Measurements from ENCODE around the gene SMG9. TPM values are rescaled to one million over a fixed set of nuclear protein-coding genes. Genes with fewer than 3 reads are reported as not detected.

The SMG9 gene
- total and polyA plus RNA-seq, 12 donors, result 10.0 to 30.4 (median 13.4) TPM

- Histone ChIP-seq H3K27ac (no peak overlapping the region), H3K9me3 (no peaks in the 10 kb centered on the region), H3K36me3 (no peaks in the 10 kb centered on the region), H3K27me3 (peaks cover 0 to 61% (median 45%) of the 10 kb centered on the region in 7 donors), H3K4me3 (no peak overlapping the region), H3K4me1 (peaks cover 0 to 18% (median 7%) of the 10 kb centered on the region in 9 donors)
- 39 to 49% methylated on average over 6 of the region's 6 CpGs for WGBS, 2 donors
- intact Hi-C loops (cut with DNase I), result no loop called here
- DNase-seq (no peak), ATAC-seq (no peak)
- TF ChIP-seq CTCF (IDR thresholded peaks at IDR 0.05), result no peak
These were observed 42.4 kb upstream of the SMG9 start for GRCh38 chr19:43797118-43797517.

DNA sequence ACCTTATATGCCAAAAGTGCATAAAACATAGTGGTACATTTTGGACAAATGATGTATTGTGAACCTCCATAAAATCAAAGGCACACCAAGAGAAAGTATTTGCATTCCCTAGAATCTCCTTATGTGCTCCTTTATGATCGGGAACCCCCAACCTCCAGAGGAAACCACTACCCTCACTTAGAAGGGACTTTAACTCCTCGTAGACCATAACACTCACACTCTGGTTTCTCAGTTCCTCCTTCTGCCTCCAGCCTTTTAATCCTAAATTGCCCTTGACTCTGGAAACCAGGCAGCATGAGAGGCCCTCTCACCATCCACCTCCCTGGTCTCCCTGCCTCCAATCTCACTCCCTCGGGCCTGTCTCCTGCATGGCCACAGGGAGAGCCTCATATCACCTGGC lies 35.8 kb upstream of the SMG9 start:
- intact Hi-C loops (cut with DNase I), result no loop called here
- TF ChIP-seq CTCF (IDR thresholded peaks at IDR 0.05), result no peak
- 26 to 32% methylated on average over 3 of the region's 3 CpGs for WGBS, 2 donors
- Histone ChIP-seq H3K9me3 (no peaks in the 10 kb centered on the region), H3K4me1 (no peaks in the 10 kb centered on the region), H3K4me3 (no peak overlapping the region), H3K36me3 (no peaks in the 10 kb centered on the region), H3K27ac (no peak overlapping the region), H3K27me3 (peaks cover 0 to 34% (median 21%) of the 10 kb centered on the region in 7 donors)
- DNase-seq (no peak), ATAC-seq (no peak)

GRCh38 chr19:43789029-43789428 lies 34.3 kb upstream of the SMG9 start:
- Histone ChIP-seq H3K36me3 (no peaks in the 10 kb centered on the region), H3K27ac (no peak overlapping the region), H3K9me3 (no peaks in the 10 kb centered on the region), H3K4me1 (peaks cover 0 to 15% (median 2%) of the 10 kb centered on the region in 9 donors), H3K4me3 (no peak overlapping the region), H3K27me3 (peaks cover 0 to 21% (median 15%) of the 10 kb centered on the region in 7 donors)
- TF ChIP-seq CTCF (IDR thresholded peaks at IDR 0.05), result no peak
- DNase-seq (no peak), ATAC-seq (no peak)
- intact Hi-C loops (cut with DNase I), result loop anchor here in 2 of 10 donors (10.0 kb wide), 3 partner anchors 114 to 244 kb away; partner anchors contain the start of gene PLAUR (in 1 of the 2)
- WGBS, 2 donors, result 8 to 9% methylated on average over 3 of the region's 3 CpGs

GRCh38 chr19:43786665-43787064 lies 31.9 kb upstream of the SMG9 start:
- intact Hi-C loops (cut with DNase I), result loop anchor here in 2 of 10 donors (10.0 kb wide), 3 partner anchors 112 to 242 kb away; partner anchors contain the start of gene PLAUR (in 1 of the 2)
- ATAC-seq (no peak), DNase-seq (no peak)
- TF ChIP-seq CTCF (IDR thresholded peaks at IDR 0.05), result no peak
- Histone ChIP-seq H3K4me1 (peaks cover 0 to 19% (median 2%) of the 10 kb centered on the region in 9 donors), H3K9me3 (no peaks in the 10 kb centered on the region), H3K4me3 (no peak overlapping the region), H3K36me3 (no peaks in the 10 kb centered on the region), H3K27me3 (peaks cover 0 to 27% (median 15%) of the 10 kb centered on the region in 7 donors), H3K27ac (no peak overlapping the region)
- WGBS, 2 donors, result 33 to 50% methylated on average over 1 of the region's 1 CpG
